ENCODE results near the gene DLGAP1. TPM values are rescaled to one million over a fixed set of nuclear protein-coding genes. Genes with fewer than 3 reads are reported as not detected.

The DLGAP1 gene
- total and polyA plus RNA-seq, 2 donors (not counting 1 experiment from before 2014, with no cell fraction given), result 0.07 to 0.61 TPM

- no peaks in the 10 kb centered on the region for H3K79me2 ChIP-seq (ENCODE audit: control insufficient read depth, insufficient read depth, low read length)
- peaks cover 0 to under 1% (median 0%) of the 10 kb centered on the region in 4 experiments for H3K27me3 ChIP-seq (replicated peaks in 1 of 4; ENCODE audit: control extremely low read depth in 1 of 4, control insufficient read depth in 3 of 4, insufficient read depth in 4 of 4, low read length in 3 of 4)
- ATAC-seq (ENCODE audit: low read depth), result no peak
- ChIA-PET POLR2A (no interaction called here), CTCF (no interaction called here)
- H3K27ac Mint-ChIP-seq, result no peak overlapping the region
- DNase-seq, result no peak
- TF ChIP-seq, protein P1, sequence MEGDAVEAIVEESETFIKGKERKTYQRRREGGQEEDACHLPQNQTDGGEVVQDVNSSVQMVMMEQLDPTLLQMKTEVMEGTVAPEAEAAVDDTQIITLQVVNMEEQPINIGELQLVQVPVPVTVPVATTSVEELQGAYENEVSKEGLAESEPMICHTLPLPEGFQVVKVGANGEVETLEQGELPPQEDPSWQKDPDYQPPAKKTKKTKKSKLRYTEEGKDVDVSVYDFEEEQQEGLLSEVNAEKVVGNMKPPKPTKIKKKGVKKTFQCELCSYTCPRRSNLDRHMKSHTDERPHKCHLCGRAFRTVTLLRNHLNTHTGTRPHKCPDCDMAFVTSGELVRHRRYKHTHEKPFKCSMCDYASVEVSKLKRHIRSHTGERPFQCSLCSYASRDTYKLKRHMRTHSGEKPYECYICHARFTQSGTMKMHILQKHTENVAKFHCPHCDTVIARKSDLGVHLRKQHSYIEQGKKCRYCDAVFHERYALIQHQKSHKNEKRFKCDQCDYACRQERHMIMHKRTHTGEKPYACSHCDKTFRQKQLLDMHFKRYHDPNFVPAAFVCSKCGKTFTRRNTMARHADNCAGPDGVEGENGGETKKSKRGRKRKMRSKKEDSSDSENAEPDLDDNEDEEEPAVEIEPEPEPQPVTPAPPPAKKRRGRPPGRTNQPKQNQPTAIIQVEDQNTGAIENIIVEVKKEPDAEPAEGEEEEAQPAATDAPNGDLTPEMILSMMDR (IDR thresholded peaks at IDR 0.05), result no peak
- TF ChIP-seq EZH2 (IDR thresholded peaks at IDR 0.05; ENCODE audit: borderline replicate concordance, insufficient read depth, low read depth, low read length, poor library complexity, severe bottlenecking), result no peak
- H2AFZ ChIP-seq (ENCODE audit: insufficient read depth, low read depth, low read length, poor library complexity, severe bottlenecking), result no peak overlapping the region
- no peak overlapping the region for H3K4me2 ChIP-seq (replicated peaks; ENCODE audit: low read depth, low read length, poor library complexity, severe bottlenecking)
- H4K20me1 ChIP-seq (ENCODE audit: control insufficient read depth, insufficient read depth, low read length, poor library complexity, severe bottlenecking), result no peaks in the 10 kb centered on the region
- no peak overlapping the region for H3K27ac ChIP-seq (ENCODE audit: low read length in 2 of 2)
- H3K4me3 ChIP-seq (ENCODE audit: control extremely low read depth in 1 of 5, extremely low read depth in 1 of 5, insufficient read depth in 1 of 5, low read depth in 2 of 5, low read length in 4 of 5), result no peak overlapping the region
- no peaks in the 10 kb centered on the region for H3K36me3 ChIP-seq (replicated peaks in 1 of 2; ENCODE audit: control extremely low read depth in 1 of 2, control insufficient read depth in 1 of 2, extremely low read depth in 1 of 2, insufficient read depth in 2 of 2, low read length in 1 of 2)
- H3K4me1 Mint-ChIP-seq, result no peaks in the 10 kb centered on the region
- H3K9me3 Mint-ChIP-seq (ENCODE audit: insufficient read depth), result no peaks in the 10 kb centered on the region
- intact Hi-C loops (cut with micrococcal nuclease), result no loop called here
- no peaks in the 10 kb centered on the region for H3K9me3 ChIP-seq (ENCODE audit: control extremely low read depth in 1 of 3, control insufficient read depth in 2 of 3, insufficient read depth in 1 of 3, low read length in 2 of 3)
- WGBS (ENCODE audit: insufficient coverage), result 75% methylated on average over 4 of the region's 4 CpGs
- peaks cover 5% of the 10 kb centered on the region for H3K27me3 Mint-ChIP-seq
- H3K4me1 ChIP-seq (ENCODE audit: control insufficient read depth in 2 of 2, insufficient read depth in 2 of 2, low read length in 2 of 2), result no peaks in the 10 kb centered on the region
- H3K9ac ChIP-seq (ENCODE audit: low read length), result no peak overlapping the region
- H3K4me3 Mint-ChIP-seq, result no peak overlapping the region
Measured at GRCh38 chr18:3863593-3863992, 591.5 kb downstream of the DLGAP1 start.

DNA sequence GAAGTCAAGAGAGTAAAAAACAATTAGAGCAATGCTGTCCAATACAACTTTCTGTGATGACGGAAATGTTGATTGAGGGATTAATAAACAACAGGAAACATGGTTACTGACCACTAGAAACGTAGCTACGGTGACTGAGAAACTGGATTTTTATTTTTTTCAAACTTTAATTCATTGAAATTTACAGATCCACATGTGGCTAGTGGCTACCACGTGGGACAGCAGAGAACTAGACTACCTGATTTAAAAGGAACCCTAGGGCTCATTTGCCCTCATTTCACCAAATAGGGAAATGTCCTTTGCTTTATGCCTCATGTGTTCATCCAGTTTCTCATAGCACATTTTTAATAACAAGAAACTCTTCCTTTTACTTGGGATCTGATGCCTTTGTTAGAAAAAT lies 592.1 kb downstream of the DLGAP1 start:
- Histone ChIP-seq H3K4me1 (ENCODE audit: control insufficient read depth in 2 of 2, insufficient read depth in 2 of 2, low read length in 2 of 2) (no peaks in the 10 kb centered on the region), H3K9me3 (ENCODE audit: control extremely low read depth in 1 of 3, control insufficient read depth in 2 of 3, insufficient read depth in 1 of 3, low read length in 2 of 3) (no peaks in the 10 kb centered on the region), H3K36me3 (replicated peaks in 1 of 2; ENCODE audit: control extremely low read depth in 1 of 2, control insufficient read depth in 1 of 2, extremely low read depth in 1 of 2, insufficient read depth in 2 of 2, low read length in 1 of 2) (no peaks in the 10 kb centered on the region), H4K20me1 (ENCODE audit: control insufficient read depth, insufficient read depth, low read length, poor library complexity, severe bottlenecking) (no peaks in the 10 kb centered on the region), H2AFZ (ENCODE audit: insufficient read depth, low read depth, low read length, poor library complexity, severe bottlenecking) (no peak overlapping the region), H3K4me2 (replicated peaks; ENCODE audit: low read depth, low read length, poor library complexity, severe bottlenecking) (no peak overlapping the region), H3K4me3 (ENCODE audit: control extremely low read depth in 1 of 5, extremely low read depth in 1 of 5, insufficient read depth in 1 of 5, low read depth in 2 of 5, low read length in 4 of 5) (no peak overlapping the region), H3K9ac (ENCODE audit: low read length) (no peak overlapping the region), H3K79me2 (ENCODE audit: control insufficient read depth, insufficient read depth, low read length) (no peaks in the 10 kb centered on the region), H3K27me3 (replicated peaks in 1 of 4; ENCODE audit: control extremely low read depth in 1 of 4, control insufficient read depth in 3 of 4, insufficient read depth in 4 of 4, low read length in 3 of 4) (no peaks in the 10 kb centered on the region), H3K27ac (ENCODE audit: low read length in 2 of 2) (no peak overlapping the region)
- Mint-ChIP-seq H3K27me3 (peaks cover 5% of the 10 kb centered on the region), H3K4me3 (no peak overlapping the region), H3K9me3 (ENCODE audit: insufficient read depth) (no peaks in the 10 kb centered on the region), H3K4me1 (no peaks in the 10 kb centered on the region), H3K27ac (no peak overlapping the region)
- ATAC-seq (ENCODE audit: low read depth) (no peak), DNase-seq (no peak)
- ChIA-PET CTCF (no interaction called here), POLR2A (no interaction called here)
- intact Hi-C loops (cut with micrococcal nuclease), result no loop called here
- TF ChIP-seq, protein P1 (IDR thresholded peaks at IDR 0.05), result no peak
- 63% methylated on average over 1 of the region's 4 CpGs for WGBS (ENCODE audit: insufficient coverage)
